G401.6 (cell line): Measurements from ENCODE around the gene C1orf210.

Experiments
- FAIRE-seq: peaks from 2 replicates; lab custom pipeline; 2012; peaks lifted over from hg19 to GRCh38; lab: Jason Lieb, UNC

The C1orf210 gene

GRCh38 chr1:43273708-43274107 lies 11.7 kb downstream of the C1orf210 start:
- FAIRE-seq, result no peak

GRCh38 chr1:43272576-43273571 lies 12.5 kb downstream of the C1orf210 start:
- FAIRE-seq, result no peak

GRCh38 chr1:43272161-43272560 lies 13.2 kb downstream of the C1orf210 start:
- no peak for FAIRE-seq

GRCh38 chr1:43271186-43272118 lies 13.9 kb downstream of the C1orf210 start:
- FAIRE-seq, result no peak

GRCh38 chr1:43270421-43271095 lies 14.8 kb downstream of the C1orf210 start:
- FAIRE-seq, result no peak

- FAIRE-seq, result no peak
Measured at GRCh38 chr1:43269627-43270375, 15.6 kb downstream of the C1orf210 start, which contains the start of gene TMEM125. Gene TMEM125 (plus strand): TSS chr1:43269983. CDS start chr1:43272723, 2,740 bp downstream.

GRCh38 chr1:43267818-43268425 lies 17.5 kb downstream of the C1orf210 start:
- FAIRE-seq, result no peak

- no peak for FAIRE-seq
Measured at GRCh38 chr1:43267291-43267805, 18.0 kb downstream of the C1orf210 start.

GRCh38 chr1:43266881-43267280 lies 18.5 kb downstream of the C1orf210 start:
- FAIRE-seq, result no peak

GRCh38 chr1:43265431-43265830 lies 19.9 kb downstream of the C1orf210 start:
- no peak for FAIRE-seq

- no peak for FAIRE-seq
Measured at GRCh38 chr1:43258370-43258769, 27.0 kb downstream of the C1orf210 start.

GRCh38 chr1:43256675-43257570 lies 28.5 kb downstream of the C1orf210 start:
- no peak for FAIRE-seq

- FAIRE-seq, result no peak
Measured at GRCh38 chr1:43255438-43256210, 29.8 kb downstream of the C1orf210 start.

- no peak for FAIRE-seq
Measured at GRCh38 chr1:43253876-43254275, 31.5 kb downstream of the C1orf210 start.

- FAIRE-seq, result no peak
Measured at GRCh38 chr1:43253173-43253572, 32.2 kb downstream of the C1orf210 start.

- no peak for FAIRE-seq
Measured at GRCh38 chr1:43252225-43252624, 33.2 kb downstream of the C1orf210 start.

GRCh38 chr1:43251024-43251423 lies 34.4 kb downstream of the C1orf210 start:
- no peak for FAIRE-seq

GRCh38 chr1:43250351-43250761 lies 35.0 kb downstream of the C1orf210 start:
- no peak for FAIRE-seq
